RWPE2 (cell line): ENCODE measurements around the gene CCDC171.
A peak's percentile ranks its signal among the peaks of the same experiment; 100 is the strongest.
"Not testable (repeated sequence)": the region's sequence is repeated elsewhere in the genome, so short reads cannot be mapped to it uniquely, and the experiment has no call there.

Experiments
- ATAC-seq: fragments of 200-7000 bp; cut with Tn5 transposase; 3 replicates; pipeline ENCODE4 v1.9.1; 2021; ENCODE audit warnings: low read depth
- DNase-seq: peaks from one replicate; pipeline ENCODE4 v3.0.0-alpha.2; 2020; ENCODE audit warnings: low spot score
- H3K27ac ChIP-seq: fragments of 450-650 bp; 2 replicates; pipeline ENCODE4 v1.5.1; 2017; ENCODE audit warnings: mild to moderate bottlenecking; ENCODE audit not compliant: poor library complexity, severe bottlenecking
- H3K27me3 ChIP-seq: fragments of 250-450 bp; sonication (Bioruptor Pico); 2 replicates; pipeline ENCODE4 v1.5.1; 2021; ENCODE audit warnings: mild to moderate bottlenecking, moderate library complexity; ENCODE audit not compliant: insufficient read depth, poor library complexity, severe bottlenecking
- H3K36me3 ChIP-seq: fragments of 250-450 bp; sonication (Bioruptor Pico); 2 replicates; pipeline ENCODE4 v1.5.1; 2020; ENCODE audit warnings: low read depth, mild to moderate bottlenecking, moderate library complexity
- H3K4me1 ChIP-seq: fragments of 250-450 bp; sonication (Bioruptor Pico); 2 replicates; pipeline ENCODE4 v1.5.1; 2021; ENCODE audit warnings: mild to moderate bottlenecking, moderate library complexity; ENCODE audit not compliant: insufficient read depth, poor library complexity, severe bottlenecking
- H3K4me3 ChIP-seq: fragments of 250-450 bp; sonication (Bioruptor Pico); 2 replicates; pipeline ENCODE4 v1.5.1; 2021; ENCODE audit warnings: mild to moderate bottlenecking, moderate library complexity; ENCODE audit not compliant: severe bottlenecking
- H3K9me3 ChIP-seq: fragments of 250-450 bp; sonication (Bioruptor Pico); 2 replicates; pipeline ENCODE4 v1.5.1; 2021; ENCODE audit warnings: mild to moderate bottlenecking, moderate library complexity; ENCODE audit not compliant: severe bottlenecking
- TF ChIP-seq, protein P1 (sequence below): fragments of 450-650 bp; IDR thresholded peaks from one replicate; pipeline ENCODE4 v1.5.1; 2017; ENCODE audit warnings: mild to moderate bottlenecking, moderate library complexity; ENCODE audit not compliant: poor library complexity, severe bottlenecking

Gene CCDC171

DNA sequence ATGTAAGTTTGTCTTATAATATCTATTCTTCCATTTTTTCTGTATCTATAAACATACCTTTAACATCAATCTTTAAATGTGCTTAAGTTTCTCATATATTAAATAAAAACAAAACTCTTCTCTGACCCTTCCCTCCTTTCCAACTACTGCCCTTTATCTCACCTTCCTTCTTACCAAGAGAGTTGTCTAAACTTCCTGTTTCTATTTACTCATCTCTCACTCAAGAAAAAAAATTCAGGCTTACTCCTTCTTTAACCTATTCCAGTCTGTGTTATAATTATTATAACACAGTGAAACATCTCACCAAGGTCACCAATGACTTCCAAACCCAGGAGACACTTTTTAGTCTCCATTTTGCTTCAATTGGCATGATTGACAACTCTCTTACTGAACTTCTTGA lies 140.9 kb downstream of the CCDC171 start:
- no peak overlapping the region for H3K4me3 ChIP-seq
- ATAC-seq: no peak
- no peaks in the 10 kb centered on the region for H3K36me3 ChIP-seq
- H3K9me3 ChIP-seq: no peaks in the 10 kb centered on the region
- H3K27me3 ChIP-seq: no peaks in the 10 kb centered on the region
- peaks cover 11% of the 10 kb centered on the region for H3K4me1 ChIP-seq
- no peak for DNase-seq
- TF ChIP-seq, protein P1, sequence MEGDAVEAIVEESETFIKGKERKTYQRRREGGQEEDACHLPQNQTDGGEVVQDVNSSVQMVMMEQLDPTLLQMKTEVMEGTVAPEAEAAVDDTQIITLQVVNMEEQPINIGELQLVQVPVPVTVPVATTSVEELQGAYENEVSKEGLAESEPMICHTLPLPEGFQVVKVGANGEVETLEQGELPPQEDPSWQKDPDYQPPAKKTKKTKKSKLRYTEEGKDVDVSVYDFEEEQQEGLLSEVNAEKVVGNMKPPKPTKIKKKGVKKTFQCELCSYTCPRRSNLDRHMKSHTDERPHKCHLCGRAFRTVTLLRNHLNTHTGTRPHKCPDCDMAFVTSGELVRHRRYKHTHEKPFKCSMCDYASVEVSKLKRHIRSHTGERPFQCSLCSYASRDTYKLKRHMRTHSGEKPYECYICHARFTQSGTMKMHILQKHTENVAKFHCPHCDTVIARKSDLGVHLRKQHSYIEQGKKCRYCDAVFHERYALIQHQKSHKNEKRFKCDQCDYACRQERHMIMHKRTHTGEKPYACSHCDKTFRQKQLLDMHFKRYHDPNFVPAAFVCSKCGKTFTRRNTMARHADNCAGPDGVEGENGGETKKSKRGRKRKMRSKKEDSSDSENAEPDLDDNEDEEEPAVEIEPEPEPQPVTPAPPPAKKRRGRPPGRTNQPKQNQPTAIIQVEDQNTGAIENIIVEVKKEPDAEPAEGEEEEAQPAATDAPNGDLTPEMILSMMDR: no peak
- H3K27ac ChIP-seq: no peak overlapping the region

DNA sequence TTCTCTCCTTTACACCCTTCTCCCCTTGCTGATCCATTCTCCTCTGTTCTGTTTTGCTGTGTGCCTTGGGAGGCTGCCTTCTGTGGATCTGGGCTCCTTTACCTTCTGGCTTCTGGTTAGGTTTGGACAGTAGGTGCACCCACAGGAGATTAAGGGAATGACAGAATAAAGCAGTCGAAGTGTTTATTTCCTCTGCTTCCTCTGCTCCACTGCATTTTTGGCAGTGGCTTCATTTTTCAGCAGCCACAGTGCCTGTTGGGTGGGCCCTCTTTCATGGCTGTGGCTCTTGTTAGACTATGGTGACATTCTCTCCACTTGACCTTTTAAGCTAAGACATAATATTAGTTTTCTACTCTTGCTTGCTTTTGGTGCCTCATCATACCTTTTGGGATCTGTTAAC lies 144.1 kb downstream of the CCDC171 start:
- ATAC-seq: peak; percentile 44
- peaks cover 11% of the 10 kb centered on the region for H3K4me1 ChIP-seq
- H3K27me3 ChIP-seq: no peaks in the 10 kb centered on the region
- H3K4me3 ChIP-seq: no peak overlapping the region
- H3K27ac ChIP-seq: peak overlapping the region; percentile 51
- TF ChIP-seq, protein P1: no peak
- H3K36me3 ChIP-seq: no peaks in the 10 kb centered on the region
- H3K9me3 ChIP-seq: no peaks in the 10 kb centered on the region
- no peak for DNase-seq

DNA sequence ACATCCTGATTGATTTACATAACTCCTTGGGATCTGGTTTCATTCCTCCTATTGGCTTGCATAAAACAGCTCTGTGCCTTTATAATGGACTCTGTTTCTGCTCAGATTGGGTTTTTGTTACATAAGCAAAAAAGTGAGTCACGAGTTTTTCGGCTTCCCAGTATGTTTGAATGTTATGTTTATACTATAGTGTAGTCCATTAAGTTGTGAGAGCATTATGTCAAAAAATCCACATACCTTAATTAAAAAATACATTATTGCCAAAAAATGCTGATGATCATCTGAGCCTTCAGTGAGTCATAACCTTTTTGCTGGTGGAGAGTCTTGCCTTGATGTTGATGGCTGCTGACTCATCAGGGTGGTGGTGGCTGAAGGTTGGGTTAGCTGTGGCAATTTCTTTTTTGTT lies 144.6 kb downstream of the CCDC171 start:
- ATAC-seq (peak; percentile 90), DNase-seq (peak; percentile 74)
- no peak overlapping the region for H3K4me3 ChIP-seq
- no peaks in the 10 kb centered on the region for H3K9me3 ChIP-seq
- no peaks in the 10 kb centered on the region for H3K27me3 ChIP-seq
- peaks cover 11% of the 10 kb centered on the region for H3K4me1 ChIP-seq
- no peaks in the 10 kb centered on the region for H3K36me3 ChIP-seq
- peak overlapping the region; percentile 51 for H3K27ac ChIP-seq
- TF ChIP-seq, protein P1: no peak

DNA sequence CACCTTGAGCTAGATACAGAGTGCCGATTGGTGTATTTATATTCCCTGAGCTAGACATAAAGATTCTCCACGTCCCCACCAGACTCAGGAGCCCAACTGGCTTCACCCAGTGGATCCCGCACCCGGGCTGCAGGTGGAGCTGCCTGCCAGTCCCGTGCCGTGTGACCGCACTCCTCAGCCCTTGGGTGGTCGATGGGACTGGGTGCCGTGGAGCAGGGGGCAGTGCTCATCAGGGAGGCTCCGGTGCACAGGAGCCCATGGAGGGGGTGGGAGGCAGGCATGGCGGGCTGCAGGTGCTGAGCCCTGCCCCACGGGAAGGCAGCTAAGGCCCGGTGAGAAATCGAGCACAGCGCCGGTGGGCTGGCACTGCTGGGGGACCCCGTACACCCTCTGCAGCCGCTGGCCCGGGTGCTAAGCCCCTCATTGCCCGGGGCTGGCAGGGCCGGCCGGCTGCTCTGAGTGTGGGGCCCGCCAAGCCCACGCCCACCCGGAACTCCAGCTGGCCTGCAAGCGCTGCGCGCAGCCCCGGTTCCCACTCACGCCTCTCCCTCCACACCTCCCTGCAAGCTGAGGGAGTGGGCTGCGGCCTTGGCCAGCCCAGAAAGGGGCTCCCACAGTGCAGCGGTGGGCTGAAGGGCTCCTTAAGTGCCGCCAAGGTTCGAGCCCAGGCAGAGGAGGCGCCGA lies 147.2 kb downstream of the CCDC171 start:
- DNase-seq, H3K36me3 ChIP-seq, H3K9me3 ChIP-seq, H3K27me3 ChIP-seq, ATAC-seq, H3K4me3 ChIP-seq, H3K27ac ChIP-seq: not testable (repeated sequence)
- H3K4me1 ChIP-seq: peaks cover 11% of the 10 kb centered on the region

DNA sequence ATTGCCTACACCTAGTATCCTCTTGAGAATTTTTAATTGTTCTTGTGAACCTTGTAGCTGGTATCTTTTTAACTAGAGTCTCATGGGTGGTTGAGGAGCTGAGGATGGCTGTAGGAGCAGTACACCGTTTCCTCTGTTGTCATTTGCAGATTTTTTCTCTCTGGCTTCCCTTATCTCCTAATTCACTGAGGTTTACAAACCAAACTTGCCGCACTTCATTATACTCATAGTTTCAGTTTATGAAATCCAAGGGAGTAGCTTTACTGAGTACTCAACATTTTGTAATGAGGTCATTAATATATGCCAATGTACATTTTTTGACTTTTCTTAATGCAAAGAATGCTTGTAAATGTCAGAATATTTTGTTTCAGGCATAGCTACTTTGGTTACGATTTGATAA lies 154.2 kb downstream of the CCDC171 start:
- H3K36me3 ChIP-seq: no peaks in the 10 kb centered on the region
- TF ChIP-seq, protein P1: no peak
- H3K4me3 ChIP-seq: no peak overlapping the region
- no peak for DNase-seq
- H3K27ac ChIP-seq: no peak overlapping the region
- H3K4me1 ChIP-seq: no peaks in the 10 kb centered on the region
- no peaks in the 10 kb centered on the region for H3K9me3 ChIP-seq
- H3K27me3 ChIP-seq: no peaks in the 10 kb centered on the region
- ATAC-seq: no peak
